HepG2 (cell line): ENCODE measurements around the gene RASA2. TPM values are rescaled to one million over a fixed set of nuclear protein-coding genes. Genes with fewer than 3 reads are reported as not detected.
A peak's percentile ranks its signal among the peaks of the same experiment; 100 is the strongest.

Experiments used
- ATF5 ChIP-seq: sonication (generic); formaldehyde crosslinking; IDR thresholded peaks from 2 replicates; pipeline ENCODE4 v1.4.0; 2020; ENCODE audit warnings: mild to moderate bottlenecking, low read depth, missing genetic modification reagents
- ATRX ChIP-seq: sonication (generic); formaldehyde crosslinking; IDR thresholded peaks from 2 replicates; pipeline ENCODE4 v1.4.0; 2020; ENCODE audit warnings: missing genetic modification reagents, borderline replicate concordance
- BHLHE40 ChIP-seq: IDR thresholded peaks from 2 replicates; pipeline ENCODE4 v1.6.1; 2011; ENCODE audit warnings: low read length, improper control_type of control experiment
- FOSL1 ChIP-seq: sonication (generic); formaldehyde crosslinking; IDR thresholded peaks from 2 replicates; pipeline ENCODE4 v1.9.0; 2021; ENCODE audit warnings: missing genetic modification reagents, borderline replicate concordance
- FOXA3 ChIP-seq: IDR thresholded peaks from 2 replicates; pipeline ENCODE4 v1.6.1; 2016; ENCODE audit warnings: missing genetic modification reagents, missing compliant biosample characterization
- HCFC1 ChIP-seq: fragments of 150-350 bp; IDR thresholded peaks from 2 replicates; pipeline ENCODE4 v1.6.1; 2014; ENCODE audit warnings: low read depth, low read length
- HHEX ChIP-seq: IDR thresholded peaks from 2 replicates; pipeline ENCODE4 v1.6.1; 2016; ENCODE audit warnings: control low read depth
- JARID2 ChIP-seq: sonication (generic); formaldehyde crosslinking; IDR thresholded peaks from 2 replicates; pipeline ENCODE4 v1.8.1; 2023; ENCODE audit warnings: missing genetic modification reagents, inconsistent platforms; ENCODE audit not compliant: insufficient replicate concordance
- JUND ChIP-seq: sonication (generic); formaldehyde crosslinking; IDR thresholded peaks from 2 replicates; pipeline ENCODE4 v1.8.0; 2022; ENCODE audit warnings: mild to moderate bottlenecking, missing genetic modification reagents
- KAT8 ChIP-seq: IDR thresholded peaks from 2 replicates; pipeline ENCODE4 v1.6.1; 2016; ENCODE audit warnings: missing genetic modification reagents, missing compliant biosample characterization
- NCOA1 ChIP-seq: sonication (generic); formaldehyde crosslinking; IDR thresholded peaks from 2 replicates; pipeline ENCODE4 v1.9.0; 2021; ENCODE audit warnings: missing genetic modification reagents
- NFIB ChIP-seq: sonication (generic); formaldehyde crosslinking; IDR thresholded peaks from 2 replicates; pipeline ENCODE4 v1.9.0; 2021; ENCODE audit warnings: missing genetic modification reagents, mild to moderate bottlenecking, borderline replicate concordance
- RAD21 ChIP-seq: fragments of 450-650 bp; formaldehyde crosslinking; IDR thresholded peaks from 2 replicates; pipeline ENCODE4 v1.5.0; 2020; ENCODE audit warnings: mild to moderate bottlenecking
- RAD51 ChIP-seq: fragments of 450-650 bp; IDR thresholded peaks from 2 replicates; pipeline ENCODE4 v1.6.1; 2016; ENCODE audit warnings: borderline replicate concordance
- RXRB ChIP-seq: IDR thresholded peaks from 2 replicates; pipeline ENCODE4 v1.6.1; 2016; ENCODE audit warnings: borderline replicate concordance, missing genetic modification reagents, missing compliant biosample characterization
- SAP130 ChIP-seq: IDR thresholded peaks from 2 replicates; pipeline ENCODE4 v1.6.1; 2016; ENCODE audit warnings: low read depth
- ZBTB42 ChIP-seq: sonication (generic); formaldehyde crosslinking; IDR thresholded peaks from 2 replicates; pipeline ENCODE4 v1.5.0; 2020; ENCODE audit warnings: mild to moderate bottlenecking, missing genetic modification reagents
- ZBTB43 ChIP-seq: sonication (generic); formaldehyde crosslinking; conservative IDR thresholded peaks from 2 replicates; pipeline ENCODE4 v1.4.0; 2020; ENCODE audit warnings: missing genetic modification reagents
- ZBTB8A ChIP-seq: sonication (generic); formaldehyde crosslinking; IDR thresholded peaks from 2 replicates; pipeline ENCODE4 v1.4.0; 2020; ENCODE audit warnings: mild to moderate bottlenecking, low read depth, missing genetic modification reagents, borderline replicate concordance
- ZNF232 ChIP-seq: sonication (generic); formaldehyde crosslinking; IDR thresholded peaks from 2 replicates; pipeline ENCODE4 v1.4.0; 2020; ENCODE audit warnings: missing genetic modification reagents, borderline replicate concordance
- ZNF234 ChIP-seq: sonication (generic); formaldehyde crosslinking; conservative IDR thresholded peaks from 2 replicates; pipeline ENCODE4 v1.5.1; 2020; ENCODE audit warnings: mild to moderate bottlenecking, missing genetic modification reagents
- ZNF281 ChIP-seq: sonication (generic); formaldehyde crosslinking; IDR thresholded peaks from 2 replicates; pipeline ENCODE4 v1.4.0; 2020; ENCODE audit warnings: missing genetic modification reagents, borderline replicate concordance
- ZNF335 ChIP-seq: sonication (generic); formaldehyde crosslinking; IDR thresholded peaks from 2 replicates; pipeline ENCODE4 v1.4.0; 2020; ENCODE audit warnings: missing genetic modification reagents
- ZNF354B ChIP-seq: sonication (generic); formaldehyde crosslinking; IDR thresholded peaks from 2 replicates; pipeline ENCODE4 v1.8.0; 2022; ENCODE audit warnings: mild to moderate bottlenecking, missing genetic modification reagents
- ZNF44 ChIP-seq: sonication (generic); formaldehyde crosslinking; IDR thresholded peaks from 2 replicates; pipeline ENCODE4 v1.5.1; 2020; ENCODE audit warnings: mild to moderate bottlenecking, missing genetic modification reagents
- ZNF607 ChIP-seq: sonication (generic); formaldehyde crosslinking; IDR thresholded peaks from 2 replicates; pipeline ENCODE4 v1.5.1; 2020; ENCODE audit warnings: missing genetic modification reagents, mild to moderate bottlenecking, borderline replicate concordance
- ZNF670 ChIP-seq: sonication (generic); formaldehyde crosslinking; IDR thresholded peaks from 2 replicates; pipeline ENCODE4 v1.8.0; 2022; ENCODE audit warnings: mild to moderate bottlenecking, missing genetic modification reagents, borderline replicate concordance
- ZNF772 ChIP-seq: sonication (generic); formaldehyde crosslinking; IDR thresholded peaks from 2 replicates; pipeline ENCODE4 v1.5.0; 2020; ENCODE audit warnings: mild to moderate bottlenecking, missing genetic modification reagents
- ZSCAN12 ChIP-seq: sonication (generic); formaldehyde crosslinking; IDR thresholded peaks from 2 replicates; pipeline ENCODE4 v1.9.0; 2021; ENCODE audit warnings: mild to moderate bottlenecking, missing genetic modification reagents
- polyA plus RNA-seq, 8 experiments: library from polyadenylated mRNA; depleted of rRNA in 3 of 8; stranded (reverse) in 7 of 8; unstranded in 1 of 8; fragments of >200 nt; fragmentation: Illumina TruSeq in 4 of 8; extraction: Trizol in 4 of 8; gene quantifications; 2 replicates each; pipeline versions ENCODE4 v1.2.1 to v1.2.3, GENCODE V29; 2011 to 2016; ENCODE audit warnings: low read depth in 4 of 8, missing spikeins in 1 of 8, mixed read lengths in 1 of 8; ENCODE audit not compliant: insufficient read depth in 1 of 8
- total RNA-seq, 5 experiments: library from RNA; depleted of rRNA; stranded (reverse); fragments of >200 nt; fragmentation: Illumina TruSeq; extraction: Trizol; gene quantifications; 2 replicates each; pipeline ENCODE4 v1.2.3, GENCODE V29; 2016; ENCODE audit warnings: low read depth in 1 of 5

Gene RASA2
- total and polyA plus RNA-seq, 2 of the 13 experiments (the other 11 are each of a cell fraction or from before 2014, with no cell fraction given) = 5.4 to 8.5 TPM

- TF ChIP-seq FOSL1 (CRISPR knock-in tag) (0 out of 2 replicates have a peak, but pooled peaks have one; percentile 40), ZNF670 (no peak), HCFC1 (no peak), ZNF607 (CRISPR knock-in tag) (no peak), ATF5 (CRISPR knock-in tag) (no peak), ZBTB8A (CRISPR knock-in tag) (no peak), JUND (peak; percentile 47; the same call in 1 of the 2 replicates), NCOA1 (CRISPR knock-in tag) (no peak), ZNF772 (CRISPR knock-in tag) (no peak), ATRX (CRISPR knock-in tag) (no peak), ZSCAN12 (CRISPR knock-in tag) (no peak), ZNF232 (CRISPR knock-in tag) (no peak), ZBTB42 (CRISPR knock-in tag) (no peak), ZNF354B (CRISPR knock-in tag) (no peak), ZNF281 (peak; percentile 23; the same call in 1 of the 2 replicates), HHEX (no peak), BHLHE40 (peak; percentile 72), ZNF335 (CRISPR knock-in tag) (no peak), RAD51 (no peak), RAD21 (CRISPR knock-in tag) (no peak), ZBTB43 (CRISPR knock-in tag) (no peak), ZNF44 (no peak), RXRB (CRISPR knock-in tag) (peak; percentile 30; the same call in 1 of the 2 replicates), FOXA3 (CRISPR knock-in tag) (0 out of 2 replicates have a peak, but pooled peaks have one; percentile 14), ZNF234 (CRISPR knock-in tag) (no peak), SAP130 (CRISPR knock-in tag) (peak; percentile 66), KAT8 (CRISPR knock-in tag) (0 out of 2 replicates have a peak, but pooled peaks have one; percentile 13), JARID2 (CRISPR knock-in tag) (no peak), NFIB (CRISPR knock-in tag) (no peak)
Observed at GRCh38 chr3:141482245-141482922, 4.4 kb upstream of the RASA2 start (continued).
